HG02852 (cell line): ENCODE measurements around the gene GJD3.
"Not testable (repeated sequence)": the region's sequence is repeated elsewhere in the genome, so short reads cannot be mapped to it uniquely, and the experiment has no call there.

Experiments used
- ATAC-seq: cut with Tn5 transposase; IDR thresholded peaks from one replicate; pipeline ENCODE4 v1.9.1; 2021; ENCODE audit warnings: mild to moderate bottlenecking, moderate library complexity; ENCODE audit not compliant: unreplicated experiment

Gene GJD3

GRCh38 chr17:40364121-40364861 is at the start of gene GJD3:
Gene GJD3, minus strand, starts transcription at chr17:40364737. Its CDS starts 922 bp downstream, at chr17:40363815.
- ATAC-seq, result no peak

- ATAC-seq, result not testable (repeated sequence)
Observed at GRCh38 chr17:40414312-40414711, 49.8 kb upstream of the GJD3 start.

- no peak for ATAC-seq
Observed at GRCh38 chr17:40412880-40413279, 48.3 kb upstream of the GJD3 start.

GRCh38 chr17:40411821-40412220 is 47.3 kb upstream of the GJD3 start:
- no peak for ATAC-seq

GRCh38 chr17:40410082-40410481 is 45.5 kb upstream of the GJD3 start:
- ATAC-seq, result no peak

- not testable (repeated sequence) for ATAC-seq
Observed at GRCh38 chr17:40409540-40409939, 45.0 kb upstream of the GJD3 start.

- no peak for ATAC-seq
Observed at GRCh38 chr17:40407460-40407859, 42.9 kb upstream of the GJD3 start.

- ATAC-seq, result no peak
Observed at GRCh38 chr17:40404003-40404402, 39.5 kb upstream of the GJD3 start.

- no peak for ATAC-seq
Observed at GRCh38 chr17:40402668-40403067, 38.1 kb upstream of the GJD3 start.

- no peak for ATAC-seq
Observed at GRCh38 chr17:40399185-40399584, 34.6 kb upstream of the GJD3 start.

GRCh38 chr17:40386555-40386954 is 22.0 kb upstream of the GJD3 start:
- not testable (repeated sequence) for ATAC-seq

GRCh38 chr17:40382251-40382650 is 17.7 kb upstream of the GJD3 start:
- ATAC-seq, result no peak

- ATAC-seq, result no peak
Observed at GRCh38 chr17:40378966-40379365, 14.4 kb upstream of the GJD3 start.

- no peak for ATAC-seq
Observed at GRCh38 chr17:40377832-40378231, 13.3 kb upstream of the GJD3 start.

- not testable (repeated sequence) for ATAC-seq
Observed at GRCh38 chr17:40376541-40376940, 12.0 kb upstream of the GJD3 start.

GRCh38 chr17:40375786-40376185 is 11.2 kb upstream of the GJD3 start:
- ATAC-seq, result not testable (repeated sequence)

GRCh38 chr17:40374821-40375498 is 10.4 kb upstream of the GJD3 start:
- no peak for ATAC-seq

- no peak for ATAC-seq
Observed at GRCh38 chr17:40373999-40374398, 9.5 kb upstream of the GJD3 start.

GRCh38 chr17:40373324-40373723 is 8.8 kb upstream of the GJD3 start:
- ATAC-seq, result no peak

GRCh38 chr17:40372644-40373043 is 8.1 kb upstream of the GJD3 start:
- ATAC-seq, result not testable (repeated sequence)

- ATAC-seq, result no peak
Observed at GRCh38 chr17:40372031-40372430, 7.5 kb upstream of the GJD3 start.

GRCh38 chr17:40371261-40371929 is 6.9 kb upstream of the GJD3 start:
- ATAC-seq, result no peak
